ENCODE data around the gene EHD4. TPM values are rescaled to one million over a fixed set of nuclear protein-coding genes. Genes with fewer than 3 reads are reported as not detected.

The EHD4 gene
- 10 to 100 TPM; 34.0 to 42.1 TPM for total RNA-seq
- long read RNA-seq, full-length matches to known transcripts, result 147 of 193 reads
- long read RNA-seq, partial matches to known transcripts, result 31 of 193 reads
- long read RNA-seq, other reads (novel, unspliced or antisense), result 15 of 193 reads

GRCh38 chr15:41972253-41973242 is at the start of gene EHD4:
EHD4 (minus strand) TSS chr15:41972557; CDS start chr15:41972494, 63 bp downstream.
- intact Hi-C loops (cut with DNase I), result loop anchor here (5.0 to 10.0 kb wide), 2 partner anchors 55 to 68 kb away; no protein-coding TSS in a partner anchor
- ATAC-seq (peak; percentile 96 to 97), DNase-seq (peak; percentile 99)

GRCh38 chr15:42021593-42021992 is 49.2 kb upstream of the EHD4 start:
- ATAC-seq, result no peak
- intact Hi-C loops (cut with DNase I), result no loop called here

GRCh38 chr15:42020713-42021273 is 48.4 kb upstream of the EHD4 start, which contains the start of gene PLA2G4E:
PLA2G4E (minus strand) TSS chr15:42021042; CDS start chr15:42021030, 12 bp downstream.
- intact Hi-C loops (cut with DNase I), result no loop called here
- DNase-seq (no peak), ATAC-seq (no peak)

More at GRCh38 chr15:42021593-42021992, 49.2 kb upstream of the EHD4 start:
- DNase-seq, result no peak

GRCh38 chr15:42018306-42019224 is 46.2 kb upstream of the EHD4 start:
- ATAC-seq (peak; percentile 90), DNase-seq (peak; percentile 77)
- intact Hi-C loops (cut with DNase I), result loop anchor here in 1 of 2 donors (5.0 kb wide), 1 partner anchor 34 kb away; no protein-coding TSS in a partner anchor

- ATAC-seq (no peak), DNase-seq (no peak)
- intact Hi-C loops (cut with DNase I), result loop anchor here in 1 of 2 donors (5.0 kb wide), 1 partner anchor 35 kb away; no protein-coding TSS in a partner anchor
Measured at GRCh38 chr15:42016971-42017370, 44.6 kb upstream of the EHD4 start.

GRCh38 chr15:42014406-42014805 is 42.0 kb upstream of the EHD4 start:
- ATAC-seq (no peak), DNase-seq (no peak)
- intact Hi-C loops (cut with DNase I), result no loop called here

GRCh38 chr15:42012928-42013482 is 40.6 kb upstream of the EHD4 start:
- DNase-seq, result no peak
- ATAC-seq, result no peak
- intact Hi-C loops (cut with DNase I), result no loop called here

- ATAC-seq (no peak), DNase-seq (no peak)
- intact Hi-C loops (cut with DNase I), result no loop called here
Measured at GRCh38 chr15:42012241-42012640, 39.9 kb upstream of the EHD4 start.

- ATAC-seq (no peak), DNase-seq (no peak)
- intact Hi-C loops (cut with DNase I), result no loop called here
Measured at GRCh38 chr15:42011074-42011473, 38.7 kb upstream of the EHD4 start.

- DNase-seq, result no peak
- no peak for ATAC-seq
- intact Hi-C loops (cut with DNase I), result no loop called here
Measured at GRCh38 chr15:42010434-42010833, 38.1 kb upstream of the EHD4 start.

- intact Hi-C loops (cut with DNase I), result no loop called here
- DNase-seq, result no peak
- no peak for ATAC-seq
Measured at GRCh38 chr15:42009474-42009873, 37.1 kb upstream of the EHD4 start.

- DNase-seq, result no peak
- intact Hi-C loops (cut with DNase I), result no loop called here
- ATAC-seq, result no peak
Measured at GRCh38 chr15:42009022-42009421, 36.7 kb upstream of the EHD4 start.

GRCh38 chr15:42007386-42007785 is 35.0 kb upstream of the EHD4 start:
- no peak for ATAC-seq
- intact Hi-C loops (cut with DNase I), result no loop called here

GRCh38 chr15:42002333-42002732 is 30.0 kb upstream of the EHD4 start:
- intact Hi-C loops (cut with DNase I), result no loop called here
- no peak for DNase-seq
- ATAC-seq, result peak in 1 of 2 donors; percentile 72

More at GRCh38 chr15:42007386-42007785, 35.0 kb upstream of the EHD4 start:
- DNase-seq, result no peak

GRCh38 chr15:42001236-42001635 is 28.9 kb upstream of the EHD4 start:
- intact Hi-C loops (cut with DNase I), result no loop called here
- ATAC-seq, result no peak

GRCh38 chr15:41999290-42000285 is 27.2 kb upstream of the EHD4 start:
- intact Hi-C loops (cut with DNase I), result no loop called here
- DNase-seq (no peak), ATAC-seq (no peak)

More at GRCh38 chr15:42001236-42001635, 28.9 kb upstream of the EHD4 start:
- DNase-seq, result no peak

- no peak for ATAC-seq
- no peak for DNase-seq
- intact Hi-C loops (cut with DNase I), result no loop called here
Measured at GRCh38 chr15:41997845-41998244, 25.5 kb upstream of the EHD4 start.

Measured in left cardiac atrium (tissue), 4 donors.